Progenitor cell of endocrine pancreas (in vitro differentiated cells): Measurements from ENCODE around the gene CST11. TPM values are rescaled to one million over a fixed set of nuclear protein-coding genes. Genes with fewer than 3 reads are reported as not detected.
"Not testable (repeated sequence)": the region's sequence is repeated elsewhere in the genome, so short reads cannot be mapped to it uniquely, and the experiment has no call there.

Experiments
- DNase-seq: peaks from one replicate; pipeline ENCODE4 v3.0.0; 2021; ENCODE audit warnings: low spot score; ENCODE audit not compliant: unreplicated experiment
- H3K27ac Mint-ChIP-seq: 2 replicates; pipeline ENCODE4 v1.8.0; 2021; ENCODE audit warnings: mild to moderate bottlenecking, moderate library complexity, mixed read lengths
- H3K27me3 Mint-ChIP-seq: 2 replicates; pipeline ENCODE4 v1.8.0; 2021; ENCODE audit warnings: mixed read lengths
- H3K36me3 Mint-ChIP-seq: 2 replicates; pipeline ENCODE4 v1.8.0; 2022; ENCODE audit warnings: mixed read lengths; ENCODE audit not compliant: insufficient read depth
- H3K4me1 Mint-ChIP-seq: 2 replicates; pipeline ENCODE4 v1.8.0; 2021; ENCODE audit warnings: low read depth, mixed read lengths
- H3K4me3 Mint-ChIP-seq: 2 replicates; pipeline ENCODE4 v1.8.0; 2021; ENCODE audit warnings: low read depth, mild to moderate bottlenecking, moderate library complexity, mixed read lengths
- H3K9me3 Mint-ChIP-seq: 2 replicates; pipeline ENCODE4 v1.8.0; 2021; ENCODE audit warnings: low read depth, mixed read lengths
- total RNA-seq: library from RNA; stranded (reverse); gene quantifications from 2 replicates; pipeline ENCODE4 v1.2.1, GENCODE V29; 2021
- TF ChIP-seq, protein P1 (sequence below): fragments of 200-600 bp; sonication (generic); IDR thresholded peaks from one replicate; pipeline ENCODE4 v1.5.0; 2021; ENCODE audit warnings: antibody characterized with exemption, mild to moderate bottlenecking; ENCODE audit not compliant: unreplicated experiment

CST11 gene
- total RNA-seq, 1 donor from 2014 or later, result not detected

GRCh38 chr20:23479043-23479442 lies 26.4 kb upstream of the CST11 start:
- H3K9me3 Mint-ChIP-seq, result no peaks in the 10 kb centered on the region
- H3K27me3 Mint-ChIP-seq, result no peaks in the 10 kb centered on the region
- no peaks in the 10 kb centered on the region for H3K4me1 Mint-ChIP-seq
- no peaks in the 10 kb centered on the region for H3K36me3 Mint-ChIP-seq
- no peak overlapping the region for H3K27ac Mint-ChIP-seq
- H3K4me3 Mint-ChIP-seq, result no peak overlapping the region
- no peak for DNase-seq
- TF ChIP-seq, protein P1, sequence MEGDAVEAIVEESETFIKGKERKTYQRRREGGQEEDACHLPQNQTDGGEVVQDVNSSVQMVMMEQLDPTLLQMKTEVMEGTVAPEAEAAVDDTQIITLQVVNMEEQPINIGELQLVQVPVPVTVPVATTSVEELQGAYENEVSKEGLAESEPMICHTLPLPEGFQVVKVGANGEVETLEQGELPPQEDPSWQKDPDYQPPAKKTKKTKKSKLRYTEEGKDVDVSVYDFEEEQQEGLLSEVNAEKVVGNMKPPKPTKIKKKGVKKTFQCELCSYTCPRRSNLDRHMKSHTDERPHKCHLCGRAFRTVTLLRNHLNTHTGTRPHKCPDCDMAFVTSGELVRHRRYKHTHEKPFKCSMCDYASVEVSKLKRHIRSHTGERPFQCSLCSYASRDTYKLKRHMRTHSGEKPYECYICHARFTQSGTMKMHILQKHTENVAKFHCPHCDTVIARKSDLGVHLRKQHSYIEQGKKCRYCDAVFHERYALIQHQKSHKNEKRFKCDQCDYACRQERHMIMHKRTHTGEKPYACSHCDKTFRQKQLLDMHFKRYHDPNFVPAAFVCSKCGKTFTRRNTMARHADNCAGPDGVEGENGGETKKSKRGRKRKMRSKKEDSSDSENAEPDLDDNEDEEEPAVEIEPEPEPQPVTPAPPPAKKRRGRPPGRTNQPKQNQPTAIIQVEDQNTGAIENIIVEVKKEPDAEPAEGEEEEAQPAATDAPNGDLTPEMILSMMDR, result no peak

- no peaks in the 10 kb centered on the region for H3K36me3 Mint-ChIP-seq
- H3K4me3 Mint-ChIP-seq, result no peak overlapping the region
- no peaks in the 10 kb centered on the region for H3K27me3 Mint-ChIP-seq
- DNase-seq, result no peak
- TF ChIP-seq, protein P1, result no peak
- H3K4me1 Mint-ChIP-seq, result no peaks in the 10 kb centered on the region
- no peak overlapping the region for H3K27ac Mint-ChIP-seq
- H3K9me3 Mint-ChIP-seq, result no peaks in the 10 kb centered on the region
These were observed 24.5 kb upstream of the CST11 start for GRCh38 chr20:23477223-23477622.

GRCh38 chr20:23476015-23476754 lies 23.5 kb upstream of the CST11 start:
- TF ChIP-seq, protein P1, result no peak
- Mint-ChIP-seq H3K4me1 (no peaks in the 10 kb centered on the region), H3K27me3 (no peaks in the 10 kb centered on the region), H3K9me3 (no peaks in the 10 kb centered on the region), H3K36me3 (no peaks in the 10 kb centered on the region), H3K4me3 (no peak overlapping the region), H3K27ac (no peak overlapping the region)
- no peak for DNase-seq

DNA sequence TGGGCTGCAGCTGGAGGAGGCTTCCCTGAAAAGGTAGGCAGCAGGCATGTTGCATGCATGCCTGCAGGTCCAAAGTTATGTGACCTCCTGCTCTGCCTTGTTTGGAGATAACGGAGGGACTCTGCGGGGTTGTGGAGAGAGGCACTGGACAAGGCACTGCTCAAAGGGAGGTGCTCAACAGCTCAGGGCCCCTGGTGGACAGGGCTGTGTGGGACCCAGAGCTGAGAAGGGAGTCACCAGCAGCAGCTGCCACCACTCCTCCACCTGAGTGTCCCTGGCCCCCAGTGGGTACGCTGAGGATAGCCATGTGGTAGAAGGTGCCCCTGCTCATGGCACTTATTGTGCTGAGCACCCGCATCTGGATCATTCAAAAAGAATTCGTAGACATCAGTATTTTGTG lies 22.7 kb upstream of the CST11 start:
- Mint-ChIP-seq H3K27ac (no peak overlapping the region), H3K4me1 (no peaks in the 10 kb centered on the region), H3K4me3 (no peak overlapping the region), H3K27me3 (no peaks in the 10 kb centered on the region), H3K9me3 (no peaks in the 10 kb centered on the region), H3K36me3 (no peaks in the 10 kb centered on the region)
- DNase-seq, result no peak
- TF ChIP-seq, protein P1, result no peak

- H3K4me3 Mint-ChIP-seq, H3K27me3 Mint-ChIP-seq, DNase-seq, H3K4me1 Mint-ChIP-seq, H3K27ac Mint-ChIP-seq, H3K36me3 Mint-ChIP-seq, H3K9me3 Mint-ChIP-seq: not testable (repeated sequence)
These were observed 20.6 kb upstream of the CST11 start for GRCh38 chr20:23473293-23473692.

GRCh38 chr20:23472306-23472705 lies 19.6 kb upstream of the CST11 start:
- H3K4me3 Mint-ChIP-seq, H3K4me1 Mint-ChIP-seq, H3K27me3 Mint-ChIP-seq: not testable (repeated sequence)

GRCh38 chr20:23466961-23467360 lies 14.3 kb upstream of the CST11 start:
- H3K9me3 Mint-ChIP-seq, result peaks cover 27% of the 10 kb centered on the region
- not testable (repeated sequence) for H3K4me3 Mint-ChIP-seq, H3K36me3 Mint-ChIP-seq, H3K27ac Mint-ChIP-seq, H3K27me3 Mint-ChIP-seq, H3K4me1 Mint-ChIP-seq, DNase-seq

More at GRCh38 chr20:23472306-23472705, 19.6 kb upstream of the CST11 start:
- not testable (repeated sequence) for H3K36me3 Mint-ChIP-seq, H3K9me3 Mint-ChIP-seq, H3K27ac Mint-ChIP-seq, DNase-seq
